Forelimb muscle (tissue), 1 donor: Measurements from ENCODE around the gene RGS3. TPM values are rescaled to one million over a fixed set of nuclear protein-coding genes. Genes with fewer than 3 reads are reported as not detected.
A peak's percentile ranks its signal among the peaks of the same experiment; 100 is the strongest.

Experiments
- DNase-seq: peaks from one replicate; pipeline ENCODE4 v3.0.0-alpha.2; 2013; ENCODE audit warnings: low read depth
- polyA plus RNA-seq: library from polyadenylated mRNA; unstranded; fragments of 120-200 nt; gene quantifications from one replicate; pipeline ENCODE4 v1.2.1, GENCODE V29; 2013; ENCODE audit not compliant: insufficient read length

RGS3 gene
- polyA plus RNA-seq, 1 donor: 32.6 TPM

- DNase-seq: no peak
Observed at GRCh38 chr9:113585085-113585442, 121.5 kb downstream of the RGS3 start.

- no peak for DNase-seq
Observed at GRCh38 chr9:113585555-113585954, 122.0 kb downstream of the RGS3 start.

GRCh38 chr9:113587471-113588031 is 124.0 kb downstream of the RGS3 start:
- DNase-seq: no peak

DNA sequence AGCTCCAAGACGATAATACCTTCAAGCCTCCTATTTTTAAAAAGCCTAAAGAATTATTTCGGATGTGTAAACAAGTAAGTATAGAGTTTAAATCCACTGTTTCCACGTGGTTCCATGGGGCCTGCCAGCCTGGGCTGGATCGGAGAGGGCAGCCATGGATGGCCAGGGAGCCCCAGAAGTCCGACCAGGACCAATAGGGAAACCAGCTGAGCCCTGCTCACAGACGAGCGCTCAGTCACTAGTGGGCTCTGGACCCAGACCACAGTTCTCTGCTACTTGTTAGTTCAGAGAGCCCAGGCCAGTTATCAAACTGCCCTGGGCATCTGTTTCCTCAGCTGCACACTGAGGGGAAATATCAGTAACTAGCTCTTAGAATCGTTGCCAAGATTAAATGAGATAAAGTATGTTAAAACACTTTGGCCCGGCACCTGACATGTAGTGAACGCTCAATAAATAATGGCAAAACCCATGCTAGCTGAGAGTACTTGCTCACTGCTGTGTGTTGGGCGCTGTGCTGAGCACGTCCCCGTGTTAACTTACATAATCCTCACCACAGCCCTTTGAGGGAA is 124.8 kb downstream of the RGS3 start:
- DNase-seq: no peak

- DNase-seq: no peak
Observed at GRCh38 chr9:113588936-113589335, 125.4 kb downstream of the RGS3 start.

- DNase-seq: no peak
Observed at GRCh38 chr9:113589407-113589806, 125.9 kb downstream of the RGS3 start.

GRCh38 chr9:113589890-113590289 is 126.4 kb downstream of the RGS3 start:
- DNase-seq: no peak

DNA sequence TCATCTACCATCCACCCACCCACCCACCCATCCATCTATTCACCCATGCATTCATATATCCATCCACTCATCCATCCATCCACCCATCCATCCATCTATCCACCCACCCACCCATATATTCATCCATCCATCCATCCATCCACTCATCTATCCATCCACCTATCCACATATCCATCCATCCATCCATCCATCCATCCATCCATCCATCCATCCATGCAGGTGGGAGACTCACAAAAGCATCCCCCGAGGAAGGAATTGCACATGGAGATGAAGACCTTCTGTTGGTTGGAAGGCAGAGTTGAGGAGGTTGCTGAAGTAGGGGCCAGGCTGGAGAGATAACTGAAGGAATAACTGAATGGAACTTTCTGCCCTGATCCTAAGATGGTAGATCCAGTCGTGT is 126.9 kb downstream of the RGS3 start:
- no peak for DNase-seq

DNA sequence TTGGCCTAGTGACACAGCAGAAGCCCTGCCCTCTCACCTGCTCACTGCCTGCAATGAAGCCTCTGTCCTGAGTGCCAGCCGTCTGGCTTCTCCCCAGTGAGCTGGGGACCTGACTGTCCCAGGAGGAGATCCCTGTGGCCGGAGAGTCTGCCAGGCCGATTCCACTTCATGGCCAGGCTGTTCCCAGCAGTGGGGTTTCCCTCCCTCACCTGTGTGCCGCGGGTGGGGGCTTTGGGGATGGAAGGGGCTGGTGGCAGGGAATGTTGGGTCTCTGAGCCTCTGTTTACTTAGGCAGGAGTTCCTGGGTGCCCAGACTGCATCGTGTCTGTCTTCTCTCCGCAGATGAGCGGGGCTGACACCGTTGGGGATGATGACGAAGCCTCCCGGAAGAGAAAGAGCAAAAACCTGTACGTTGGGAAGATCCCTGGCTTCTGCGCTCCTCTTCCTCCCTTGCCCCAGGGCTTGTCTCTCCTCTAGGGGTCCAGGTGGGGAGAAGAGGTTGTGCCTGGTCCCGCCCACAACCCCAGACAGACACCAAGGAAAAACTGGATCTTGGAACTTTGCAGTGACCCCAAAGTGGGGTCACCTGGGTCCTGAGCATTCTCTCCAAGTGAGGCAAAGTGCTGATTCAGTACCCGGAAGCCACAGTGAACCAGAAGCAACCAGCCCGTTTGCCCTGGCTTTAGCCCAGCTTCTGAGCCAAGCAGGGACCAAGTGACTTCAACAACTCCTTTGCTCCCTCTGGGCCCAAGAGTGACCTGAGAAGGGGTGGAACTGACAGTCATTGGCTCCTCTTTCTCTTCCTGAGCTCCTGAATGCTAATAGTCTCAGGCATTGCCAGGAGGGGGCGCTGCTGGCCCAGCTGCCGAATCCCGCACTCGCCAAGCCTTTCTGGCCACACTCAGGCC is 127.7 kb downstream of the RGS3 start:
- no peak for DNase-seq

- no peak for DNase-seq
Observed at GRCh38 chr9:113591899-113592625, 128.5 kb downstream of the RGS3 start.

- DNase-seq: no peak
Observed at GRCh38 chr9:113592876-113593575, 129.5 kb downstream of the RGS3 start.

DNA sequence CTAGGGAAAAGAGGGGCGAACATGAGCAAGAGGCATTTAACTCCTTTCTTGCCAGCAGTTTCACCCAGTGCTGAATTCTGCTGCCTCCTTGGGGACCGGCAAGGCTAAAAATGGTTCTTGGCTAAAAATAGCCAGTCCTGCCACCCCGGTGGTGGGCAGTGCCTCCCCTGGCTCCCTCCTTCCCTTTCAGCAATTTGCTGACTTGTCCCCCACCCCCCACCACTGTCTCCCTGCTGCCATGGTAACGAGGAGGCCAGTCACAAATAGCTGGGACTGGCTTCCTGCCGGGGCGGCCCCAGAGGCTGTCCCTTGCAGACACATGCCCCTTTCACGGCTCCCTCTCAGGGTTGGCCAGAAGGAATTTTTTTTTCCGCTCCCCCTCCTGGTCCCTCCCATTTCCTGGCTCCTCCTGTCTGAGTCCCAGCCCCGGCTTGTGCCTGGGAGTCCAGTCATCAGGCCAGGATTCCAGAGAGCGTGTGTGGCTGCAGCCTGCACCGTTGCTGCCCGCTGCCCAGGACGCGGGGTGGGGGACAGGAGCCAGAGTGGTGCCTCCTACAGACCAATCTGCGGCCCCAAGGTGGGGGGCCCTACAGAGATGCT is 130.3 kb downstream of the RGS3 start:
- DNase-seq: peak; percentile 92

- no peak for DNase-seq
Observed at GRCh38 chr9:113594484-113595299, 131.2 kb downstream of the RGS3 start.

GRCh38 chr9:113596616-113597320 is 133.2 kb downstream of the RGS3 start:
- no peak for DNase-seq

GRCh38 chr9:113597390-113598241 is 134.1 kb downstream of the RGS3 start:
- DNase-seq: no peak

- no peak for DNase-seq
Observed at GRCh38 chr9:113598451-113598850, 134.9 kb downstream of the RGS3 start.

GRCh38 chr9:113598883-113599282 is 135.4 kb downstream of the RGS3 start:
- DNase-seq: no peak

- DNase-seq: peak; percentile 76
Observed at GRCh38 chr9:113599646-113600022, 136.1 kb downstream of the RGS3 start.
